Measurements from ENCODE around the gene WBP1.

WBP1 gene

GRCh38 chr2:74493546-74493945 lies 35.3 kb downstream of the WBP1 start:
- Histone ChIP-seq H3K4me1 (no peaks in the 10 kb centered on the region), H3K9me3 (ENCODE audit: control insufficient read depth, low read length) (no peaks in the 10 kb centered on the region), H3K79me2 (no peaks in the 10 kb centered on the region), H3K36me3 (ENCODE audit: control insufficient read depth, insufficient read depth, low read length) (no peaks in the 10 kb centered on the region), H3K27me3 (ENCODE audit: control insufficient read depth, insufficient read depth, low read length) (no peaks in the 10 kb centered on the region), H3K9ac (no peak overlapping the region), H2AFZ (no peak overlapping the region), H3K4me3 (ENCODE audit: low read depth, low read length) (no peak overlapping the region), H3K4me2 (ENCODE audit: low read length) (no peak overlapping the region), H3K27ac (no peak overlapping the region)
- TF ChIP-seq CTCF (IDR thresholded peaks at IDR 0.05): no peak

DNA sequence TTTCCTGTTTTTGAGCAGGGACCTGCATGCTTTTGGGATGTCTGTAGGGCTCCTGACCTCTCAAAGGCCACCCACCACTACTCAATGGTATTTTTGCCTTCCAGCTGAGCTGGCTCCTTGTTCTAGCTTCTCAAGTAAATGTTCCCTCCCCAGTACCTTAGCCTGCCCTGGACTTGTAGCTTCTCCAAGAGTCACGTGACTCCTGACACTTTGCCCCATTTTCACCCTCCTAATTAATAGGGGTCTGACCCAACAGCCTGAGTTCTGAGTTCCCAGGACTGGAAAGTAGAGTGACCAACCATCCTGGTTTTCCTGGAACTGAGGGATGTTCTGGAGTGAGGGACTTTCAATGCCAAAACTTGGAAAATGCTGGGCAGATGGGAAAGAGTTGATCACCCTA lies 37.2 kb downstream of the WBP1 start:
- Histone ChIP-seq H3K36me3 (ENCODE audit: control insufficient read depth, insufficient read depth, low read length) (no peaks in the 10 kb centered on the region), H3K9ac (no peak overlapping the region), H3K9me3 (ENCODE audit: control insufficient read depth, low read length) (no peaks in the 10 kb centered on the region), H2AFZ (no peak overlapping the region), H3K4me1 (peaks cover 10% of the 10 kb centered on the region), H3K4me2 (ENCODE audit: low read length) (no peak overlapping the region), H3K79me2 (no peaks in the 10 kb centered on the region), H3K4me3 (ENCODE audit: low read depth, low read length) (no peak overlapping the region), H3K27ac (no peak overlapping the region), H3K27me3 (ENCODE audit: control insufficient read depth, insufficient read depth, low read length) (no peaks in the 10 kb centered on the region)
- TF ChIP-seq CTCF (IDR thresholded peaks at IDR 0.05): no peak

- Histone ChIP-seq H3K79me2 (no peaks in the 10 kb centered on the region), H3K4me2 (ENCODE audit: low read length) (no peak overlapping the region), H3K4me1 (peaks cover 10% of the 10 kb centered on the region), H3K36me3 (ENCODE audit: control insufficient read depth, insufficient read depth, low read length) (no peaks in the 10 kb centered on the region), H3K27me3 (ENCODE audit: control insufficient read depth, insufficient read depth, low read length) (no peaks in the 10 kb centered on the region), H3K4me3 (ENCODE audit: low read depth, low read length) (no peak overlapping the region), H3K27ac (no peak overlapping the region), H2AFZ (no peak overlapping the region), H3K9me3 (ENCODE audit: control insufficient read depth, low read length) (no peaks in the 10 kb centered on the region), H3K9ac (no peak overlapping the region)
- no peak for TF ChIP-seq CTCF (IDR thresholded peaks at IDR 0.05)
Observed at GRCh38 chr2:74496997-74497776, 38.9 kb downstream of the WBP1 start.

GRCh38 chr2:74497777-74498499 lies 39.7 kb downstream of the WBP1 start:
- H3K36me3 ChIP-seq (ENCODE audit: control insufficient read depth, insufficient read depth, low read length): no peaks in the 10 kb centered on the region
- no peak overlapping the region for H3K27ac ChIP-seq
- H3K4me2 ChIP-seq (ENCODE audit: low read length): peak overlapping the region; percentile 7
- no peaks in the 10 kb centered on the region for H3K9me3 ChIP-seq (ENCODE audit: control insufficient read depth, low read length)
- H3K79me2 ChIP-seq: no peaks in the 10 kb centered on the region
- no peak for TF ChIP-seq CTCF (IDR thresholded peaks at IDR 0.05)
- H3K27me3 ChIP-seq (ENCODE audit: control insufficient read depth, insufficient read depth, low read length): no peaks in the 10 kb centered on the region
- no peak overlapping the region for H3K4me3 ChIP-seq (ENCODE audit: low read depth, low read length)
- peaks cover 10% of the 10 kb centered on the region for H3K4me1 ChIP-seq
- no peak overlapping the region for H2AFZ ChIP-seq
- no peak overlapping the region for H3K9ac ChIP-seq
